Parathyroid adenoma (tissue), 2 donors: ENCODE results near the gene CREB1.

ENCODE experiments used
- H2AFZ ChIP-seq: fragments of 300-600 bp; sonication (generic); one replicate; pipeline ENCODE4 v1.7.0; 2017; ENCODE audit warnings: antibody characterized with exemption, mild to moderate bottlenecking
- H3K27ac ChIP-seq: fragments of 300-600 bp; sonication (generic); one replicate; pipeline ENCODE4 v1.7.0; 2017
- H3K27me3 ChIP-seq: fragments of 300-600 bp; sonication (generic); one replicate; pipeline ENCODE4 v1.7.0; 2017; ENCODE audit warnings: low read length; ENCODE audit not compliant: control insufficient read depth, insufficient read depth
- H3K36me3 ChIP-seq: fragments of 300-600 bp; sonication (generic); one replicate; pipeline ENCODE4 v1.7.0; 2017; ENCODE audit warnings: low read length; ENCODE audit not compliant: control insufficient read depth, insufficient read depth
- H3K4me1 ChIP-seq: fragments of 300-600 bp; sonication (generic); one replicate; pipeline ENCODE4 v1.7.0; 2017; ENCODE audit warnings: control low read depth
- H3K4me2 ChIP-seq: fragments of 300-600 bp; sonication (generic); one replicate; pipeline ENCODE4 v1.7.0; 2017; ENCODE audit warnings: low read length
- H3K4me3 ChIP-seq: fragments of 300-600 bp; sonication (generic); one replicate; pipeline ENCODE4 v1.7.0; 2017; ENCODE audit warnings: low read depth, low read length
- H3K79me2 ChIP-seq: fragments of 300-600 bp; sonication (generic); one replicate; pipeline ENCODE4 v1.7.0; 2017; ENCODE audit warnings: control low read depth
- H3K9ac ChIP-seq: fragments of 300-600 bp; sonication (generic); one replicate; pipeline ENCODE4 v1.7.0; 2017; ENCODE audit warnings: mild to moderate bottlenecking
- H3K9me3 ChIP-seq: fragments of 300-600 bp; sonication (generic); one replicate; pipeline ENCODE4 v1.7.0; 2017; ENCODE audit warnings: low read length; ENCODE audit not compliant: control insufficient read depth
- TF ChIP-seq, protein P1 (sequence below): fragments of 300-600 bp; sonication (generic); IDR thresholded peaks from one replicate; pipeline ENCODE4 v1.7.0; 2017; ENCODE audit warnings: antibody characterized with exemption, mild to moderate bottlenecking
- donor health status: primary hyperparathyroidism.

Gene CREB1

DNA sequence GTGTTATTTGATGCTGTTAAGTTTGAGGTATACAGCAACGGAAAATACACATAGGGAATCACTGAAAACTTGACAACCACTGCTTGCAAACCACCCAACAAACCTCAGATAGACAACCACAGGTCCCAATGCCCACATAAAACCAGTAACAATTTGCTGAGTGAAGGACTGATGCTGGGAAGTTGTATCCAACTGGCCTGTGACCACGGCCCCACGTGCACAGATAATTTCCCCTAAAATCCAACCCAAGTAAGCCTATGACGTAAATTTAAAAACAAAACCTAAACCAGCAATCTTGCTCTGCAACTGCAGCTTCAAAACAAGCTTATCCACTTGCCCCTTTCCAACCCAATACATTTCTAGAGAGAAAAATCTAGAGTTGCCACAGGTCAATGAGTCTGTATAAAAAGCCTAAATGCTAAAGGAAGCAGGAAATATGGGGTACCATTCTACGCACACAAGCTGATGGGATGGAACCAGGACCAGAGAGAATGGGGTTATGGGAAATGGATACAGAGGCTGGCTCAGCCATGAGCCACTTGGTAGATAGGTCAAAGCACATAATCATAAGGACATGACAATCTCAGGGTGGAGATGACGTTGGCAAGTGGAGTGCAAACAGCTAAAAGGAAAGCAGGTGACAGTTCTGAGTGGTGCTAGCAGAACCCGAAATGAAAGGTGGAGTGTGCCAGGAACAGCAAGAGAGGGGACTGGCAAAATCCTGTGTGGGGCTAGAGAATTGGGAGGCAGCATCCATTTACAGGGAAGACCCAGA lies 27.8 kb upstream of the CREB1 start:
- H2AFZ ChIP-seq: no peak overlapping the region
- no peak overlapping the region for H3K27ac ChIP-seq
- no peaks in the 10 kb centered on the region for H3K36me3 ChIP-seq
- no peaks in the 10 kb centered on the region for H3K4me1 ChIP-seq
- no peaks in the 10 kb centered on the region for H3K9me3 ChIP-seq
- no peak overlapping the region for H3K4me2 ChIP-seq
- H3K4me3 ChIP-seq: no peak overlapping the region
- no peaks in the 10 kb centered on the region for H3K27me3 ChIP-seq
- no peak overlapping the region for H3K9ac ChIP-seq
- TF ChIP-seq, protein P1, sequence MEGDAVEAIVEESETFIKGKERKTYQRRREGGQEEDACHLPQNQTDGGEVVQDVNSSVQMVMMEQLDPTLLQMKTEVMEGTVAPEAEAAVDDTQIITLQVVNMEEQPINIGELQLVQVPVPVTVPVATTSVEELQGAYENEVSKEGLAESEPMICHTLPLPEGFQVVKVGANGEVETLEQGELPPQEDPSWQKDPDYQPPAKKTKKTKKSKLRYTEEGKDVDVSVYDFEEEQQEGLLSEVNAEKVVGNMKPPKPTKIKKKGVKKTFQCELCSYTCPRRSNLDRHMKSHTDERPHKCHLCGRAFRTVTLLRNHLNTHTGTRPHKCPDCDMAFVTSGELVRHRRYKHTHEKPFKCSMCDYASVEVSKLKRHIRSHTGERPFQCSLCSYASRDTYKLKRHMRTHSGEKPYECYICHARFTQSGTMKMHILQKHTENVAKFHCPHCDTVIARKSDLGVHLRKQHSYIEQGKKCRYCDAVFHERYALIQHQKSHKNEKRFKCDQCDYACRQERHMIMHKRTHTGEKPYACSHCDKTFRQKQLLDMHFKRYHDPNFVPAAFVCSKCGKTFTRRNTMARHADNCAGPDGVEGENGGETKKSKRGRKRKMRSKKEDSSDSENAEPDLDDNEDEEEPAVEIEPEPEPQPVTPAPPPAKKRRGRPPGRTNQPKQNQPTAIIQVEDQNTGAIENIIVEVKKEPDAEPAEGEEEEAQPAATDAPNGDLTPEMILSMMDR: no peak
- H3K79me2 ChIP-seq: no peaks in the 10 kb centered on the region

DNA sequence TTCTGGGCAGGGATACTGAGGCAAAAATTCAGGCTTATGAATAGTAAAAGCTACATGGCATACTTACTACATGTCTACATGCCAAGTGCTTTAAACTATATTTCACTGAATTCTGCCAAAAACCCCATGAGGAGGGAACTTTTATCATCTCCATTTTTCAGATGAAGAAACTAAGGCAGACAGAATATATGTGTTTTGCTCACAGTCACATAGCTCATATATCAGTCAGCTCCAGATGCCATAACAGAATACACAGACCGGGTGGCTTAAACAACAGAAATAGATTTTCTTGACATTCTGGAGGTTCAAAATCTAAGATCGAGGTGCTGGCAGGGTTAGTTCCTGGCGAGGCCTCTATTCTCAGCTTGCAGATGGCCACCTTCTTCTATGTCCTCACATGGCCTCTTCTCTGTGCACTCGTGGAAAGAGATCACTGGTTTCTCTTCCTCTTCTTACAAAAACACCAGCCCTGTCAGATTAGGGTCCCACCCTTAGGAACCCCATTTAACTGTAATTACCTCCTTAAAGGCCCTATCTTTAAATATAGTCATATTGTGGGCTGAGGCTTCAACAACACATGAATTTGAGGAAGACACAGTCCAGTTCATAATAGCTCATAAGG lies 27.1 kb upstream of the CREB1 start:
- Histone ChIP-seq H3K79me2 (no peaks in the 10 kb centered on the region), H3K36me3 (no peaks in the 10 kb centered on the region), H3K4me3 (no peak overlapping the region), H3K27me3 (no peaks in the 10 kb centered on the region), H3K27ac (no peak overlapping the region), H3K4me1 (no peaks in the 10 kb centered on the region), H3K4me2 (no peak overlapping the region), H3K9ac (no peak overlapping the region), H3K9me3 (no peaks in the 10 kb centered on the region), H2AFZ (no peak overlapping the region)
- TF ChIP-seq, protein P1: no peak

DNA sequence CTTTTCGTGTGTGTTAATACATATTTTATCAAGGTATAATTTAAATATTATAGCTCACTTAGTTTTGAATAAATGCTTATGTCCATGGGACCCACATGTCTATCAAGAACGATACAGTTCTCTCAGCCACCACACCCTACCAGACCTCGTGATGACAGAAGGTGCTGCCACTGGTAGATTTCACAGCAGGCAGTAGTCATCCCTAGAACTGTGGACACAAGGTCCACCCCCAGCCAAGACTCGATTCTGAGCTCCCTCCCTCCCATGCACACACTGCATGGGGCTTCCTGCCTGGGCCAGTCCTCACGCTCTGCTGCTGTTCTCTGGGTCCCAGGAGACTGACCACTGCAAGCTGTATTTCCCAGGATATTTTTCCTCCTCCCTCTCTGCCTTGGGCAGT lies 26.5 kb upstream of the CREB1 start:
- Histone ChIP-seq H3K36me3 (no peaks in the 10 kb centered on the region), H3K4me2 (no peak overlapping the region), H3K27me3 (no peaks in the 10 kb centered on the region), H3K79me2 (no peaks in the 10 kb centered on the region), H3K4me3 (no peak overlapping the region), H3K27ac (no peak overlapping the region), H3K9me3 (no peaks in the 10 kb centered on the region), H3K4me1 (no peaks in the 10 kb centered on the region), H2AFZ (no peak overlapping the region), H3K9ac (no peak overlapping the region)
- TF ChIP-seq, protein P1: no peak

DNA sequence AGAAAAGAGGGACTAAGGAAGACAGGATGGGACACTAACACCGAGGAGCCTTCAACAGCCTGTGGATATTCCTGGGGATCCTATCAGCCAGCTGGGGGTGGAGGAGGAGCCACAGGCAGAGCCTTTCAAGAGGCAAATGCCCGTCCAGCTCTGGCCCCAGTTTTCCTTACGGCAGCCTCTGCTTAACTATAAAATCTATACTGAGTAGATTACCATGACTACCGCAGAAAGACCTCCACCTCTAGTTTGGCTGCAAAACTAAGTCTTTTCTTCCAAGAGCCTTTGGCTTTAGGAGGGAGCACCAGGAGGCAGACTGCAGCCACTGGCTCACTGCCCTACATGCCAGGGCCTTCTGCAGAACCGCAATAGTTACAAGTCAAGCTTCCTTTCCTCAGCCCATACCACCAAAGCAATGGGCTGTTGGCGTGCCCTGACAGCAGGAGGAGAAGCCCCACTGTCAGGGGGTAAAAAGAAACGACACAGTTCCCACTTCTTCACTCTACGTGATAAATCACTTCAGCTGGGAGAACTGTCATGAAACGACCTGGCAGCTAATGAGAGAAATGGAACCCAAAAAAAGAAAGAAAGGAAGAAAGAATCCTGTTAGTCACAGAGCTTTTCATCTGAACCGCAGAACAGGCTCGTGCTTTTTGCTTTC lies 25.1 kb upstream of the CREB1 start:
- H3K9ac ChIP-seq: no peak overlapping the region
- H3K79me2 ChIP-seq: no peaks in the 10 kb centered on the region
- TF ChIP-seq, protein P1: no peak
- H3K27me3 ChIP-seq: no peaks in the 10 kb centered on the region
- no peaks in the 10 kb centered on the region for H3K4me1 ChIP-seq
- no peaks in the 10 kb centered on the region for H3K36me3 ChIP-seq
- no peak overlapping the region for H3K27ac ChIP-seq
- H3K9me3 ChIP-seq: no peaks in the 10 kb centered on the region
- H3K4me2 ChIP-seq: no peak overlapping the region
- H3K4me3 ChIP-seq: no peak overlapping the region
- H2AFZ ChIP-seq: no peak overlapping the region
